Gastroesophageal sphincter (tissue), 3 donors: ENCODE measurements around the gene PVALB.

Experiments used
- EP300 ChIP-seq: sonication (generic); formaldehyde crosslinking; IDR thresholded peaks from one replicate; pipeline ENCODE4 v1.6.1; 2017; ENCODE audit warnings: antibody characterized with exemption, mild to moderate bottlenecking
- TF ChIP-seq, protein P1 (sequence below), 4 experiments: fragments of 200-600 bp in 2 of 4; fragments of 450-650 bp in 2 of 4; sonication (generic) in 1 of 4; IDR thresholded peaks; one replicate each; pipeline ENCODE4 v1.5.1; 2017 to 2019; ENCODE audit warnings: antibody characterized with exemption in 4 of 4, mild to moderate bottlenecking in 2 of 4, moderate library complexity in 2 of 4

DNA sequence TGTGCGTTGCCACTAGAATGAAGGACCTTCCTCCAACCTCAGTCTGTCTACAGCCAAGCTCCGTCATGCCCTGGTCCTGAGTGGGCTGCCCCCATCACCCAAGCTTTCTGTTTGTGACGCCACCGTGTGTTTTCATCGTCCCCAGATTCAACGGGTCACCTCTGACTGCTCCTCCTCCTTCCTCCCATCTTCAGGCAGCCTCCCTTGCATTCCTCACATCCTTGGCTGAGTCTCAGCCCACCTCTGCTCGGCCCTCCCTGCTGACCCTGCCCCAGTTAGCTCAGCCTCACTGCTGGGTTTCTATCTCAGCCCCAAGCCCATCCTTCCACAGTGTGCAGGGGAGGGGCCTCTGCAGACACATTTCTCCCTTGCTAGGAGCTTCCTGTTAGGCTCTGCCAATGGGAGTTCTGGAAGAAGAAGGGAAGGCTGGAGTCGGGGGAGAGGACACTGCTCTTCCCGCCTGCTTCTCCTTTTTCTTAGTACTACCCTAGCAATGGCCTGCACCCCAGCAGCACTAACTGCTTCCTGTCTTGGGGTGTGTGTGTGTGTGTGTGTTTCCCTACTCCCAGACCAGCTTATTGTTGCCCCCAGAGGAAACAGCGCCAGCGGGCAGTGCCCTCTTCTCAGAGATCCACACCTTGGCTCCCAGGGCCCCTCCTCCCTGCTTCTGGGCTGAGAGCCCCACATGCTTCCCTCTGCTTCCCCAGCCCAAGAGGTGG is 46.2 kb downstream of the PVALB start:
- TF ChIP-seq EP300, result no peak
- TF ChIP-seq, protein P1, sequence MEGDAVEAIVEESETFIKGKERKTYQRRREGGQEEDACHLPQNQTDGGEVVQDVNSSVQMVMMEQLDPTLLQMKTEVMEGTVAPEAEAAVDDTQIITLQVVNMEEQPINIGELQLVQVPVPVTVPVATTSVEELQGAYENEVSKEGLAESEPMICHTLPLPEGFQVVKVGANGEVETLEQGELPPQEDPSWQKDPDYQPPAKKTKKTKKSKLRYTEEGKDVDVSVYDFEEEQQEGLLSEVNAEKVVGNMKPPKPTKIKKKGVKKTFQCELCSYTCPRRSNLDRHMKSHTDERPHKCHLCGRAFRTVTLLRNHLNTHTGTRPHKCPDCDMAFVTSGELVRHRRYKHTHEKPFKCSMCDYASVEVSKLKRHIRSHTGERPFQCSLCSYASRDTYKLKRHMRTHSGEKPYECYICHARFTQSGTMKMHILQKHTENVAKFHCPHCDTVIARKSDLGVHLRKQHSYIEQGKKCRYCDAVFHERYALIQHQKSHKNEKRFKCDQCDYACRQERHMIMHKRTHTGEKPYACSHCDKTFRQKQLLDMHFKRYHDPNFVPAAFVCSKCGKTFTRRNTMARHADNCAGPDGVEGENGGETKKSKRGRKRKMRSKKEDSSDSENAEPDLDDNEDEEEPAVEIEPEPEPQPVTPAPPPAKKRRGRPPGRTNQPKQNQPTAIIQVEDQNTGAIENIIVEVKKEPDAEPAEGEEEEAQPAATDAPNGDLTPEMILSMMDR (IDR thresholded peaks at IDR 0.05), result no peak
